Mucosa of descending colon (tissue), 3 donors: ENCODE data around the gene ACADVL. TPM values are rescaled to one million over a fixed set of nuclear protein-coding genes. Genes with fewer than 3 reads are reported as not detected.
"Not testable (repeated sequence)": the region's sequence is repeated elsewhere in the genome, so short reads cannot be mapped to it uniquely, and the experiment has no call there.

Experiments
- ATAC-seq: fragments of 200-7000 bp; cut with Tn5 transposase; one replicate; pipeline ENCODE4 v1.9.1; 2020; ENCODE audit warnings: mild to moderate bottlenecking, moderate library complexity
- DNase-seq, 3 donors: peaks; one replicate each; pipeline ENCODE4 v3.0.0-alpha.2; 2020
- H3K36me3 ChIP-seq: fragments of 200-600 bp; one replicate; pipeline ENCODE4 v1.8.0; 2021; ENCODE audit warnings: low read depth, mild to moderate bottlenecking
- H3K4me1 ChIP-seq: fragments of 200-600 bp; one replicate; pipeline ENCODE4 v1.8.0; 2021; ENCODE audit warnings: low read depth, mild to moderate bottlenecking
- H3K4me3 ChIP-seq: fragments of 200-600 bp; one replicate; pipeline ENCODE4 v1.8.0; 2021; ENCODE audit warnings: mild to moderate bottlenecking
- H3K9me3 ChIP-seq: fragments of 200-600 bp; one replicate; pipeline ENCODE4 v1.8.0; 2021; ENCODE audit warnings: mild to moderate bottlenecking
- CTCF ChIP-seq: fragments of 200-600 bp; IDR thresholded peaks from one replicate; pipeline ENCODE4 v1.8.0; 2022; ENCODE audit warnings: antibody characterized with exemption, mild to moderate bottlenecking
- intact Hi-C, 2 donors: fragments of 100-400 bp; cut with DNase I in 1 of 2; cut with micrococcal nuclease in 1 of 2; formaldehyde crosslinking; loops; one replicate each; pipeline versions ENCODE4 v1.11.0 to v1.11.1; 2022; cut with DNase I, micrococcal nuclease
- long read RNA-seq, 2 donors: library from polyadenylated mRNA; unstranded; transcript quantifications; one replicate each; pipeline ENCODE4 v2.0.0, GENCODE V29; 2019 to 2021
- total RNA-seq, 3 donors: library from RNA; stranded (reverse); fragmentation: NEBNext Ultra II Directional in 2 of 3; extraction: Animal tissue kit (Norgen Biotek cat#: 25700) in 2 of 3; gene quantifications; one replicate each; pipeline versions ENCODE4 v1.2.1 to v1.2.4, GENCODE V29; 2021 to 2023
- donor health status: DM: no; HTN: no; CAD: no; lungs with moderate emphysema.
- donor health status: DM: no; HTN: no; CAD: no.
- donor health status: DM: no; HTN: yes; CAD: no.

Gene ACADVL
- 1,000 to 10,000 TPM in 1 of 3 donors, 100 to 1,000 TPM in 2; 729 to 1,007 (median 804) TPM for total RNA-seq
- long read RNA-seq, donor 1, transcript ACADVL-201 (19 exons, 2,352 nt) = minor isoform, 14 of 859 reads
- long read RNA-seq, donor 1, transcript ACADVL-203 (20 exons, 2,323 nt) = major isoform, 389 of 859 reads
- long read RNA-seq, donor 1, partial matches to known transcripts = 228 of 859 reads
- long read RNA-seq, donor 1, other reads (novel, unspliced or antisense) = 212 of 859 reads
- long read RNA-seq, donor 2, transcript ACADVL-201 (19 exons, 2,352 nt) = minor isoform, 8 of 347 reads
- long read RNA-seq, donor 2, transcript ACADVL-203 (20 exons, 2,323 nt) = major isoform, 210 of 347 reads
- long read RNA-seq, donor 2, partial matches to known transcripts = 35 of 347 reads
- long read RNA-seq, donor 2, other reads (novel, unspliced or antisense) = 92 of 347 reads

GRCh38 chr17:7219812-7220592 is at the start of gene ACADVL, which contains the start of gene DLG4:
TSS of gene ACADVL (plus strand) at chr17:7219938. CDS start at chr17:7219985, 47 bp downstream.
TSS of gene DLG4 (minus strand) at chr17:7219836.
- peak; percentile 89 to 93 (median 90) for DNase-seq
- H3K4me1 ChIP-seq = peaks cover 39% of the 10 kb centered on the region
- H3K36me3 ChIP-seq = peaks cover 8% of the 10 kb centered on the region
- intact Hi-C loops = no loop called here
- TF ChIP-seq CTCF = no peak
- no peaks in the 10 kb centered on the region for H3K9me3 ChIP-seq
- peak within 1 kb of the TSS; percentile 94 for H3K4me3 ChIP-seq
- ATAC-seq = peak; percentile 82

GRCh38 chr17:7172522-7173191 is 47.1 kb upstream of the ACADVL start:
- H3K36me3 ChIP-seq, H3K9me3 ChIP-seq, H3K4me3 ChIP-seq, intact Hi-C loops, DNase-seq, H3K4me1 ChIP-seq, ATAC-seq: not testable (repeated sequence)

GRCh38 chr17:7173687-7174602 is 45.8 kb upstream of the ACADVL start:
- Histone ChIP-seq H3K4me1 (peaks cover 10% of the 10 kb centered on the region), H3K4me3 (no peak overlapping the region), H3K9me3 (peaks cover 2% of the 10 kb centered on the region), H3K36me3 (no peaks in the 10 kb centered on the region)
- ATAC-seq (peak; percentile 64), DNase-seq (peak; percentile 66 to 73 (median 72))
- intact Hi-C loops = no loop called here
- TF ChIP-seq CTCF = no peak

GRCh38 chr17:7174603-7175326 is 45.0 kb upstream of the ACADVL start:
- ATAC-seq = no peak
- H3K9me3 ChIP-seq = no peaks in the 10 kb centered on the region
- no peaks in the 10 kb centered on the region for H3K36me3 ChIP-seq
- H3K4me1 ChIP-seq = peaks cover 10% of the 10 kb centered on the region
- no peak for DNase-seq
- no peak overlapping the region for H3K4me3 ChIP-seq
- TF ChIP-seq CTCF = no peak
- intact Hi-C loops = no loop called here

GRCh38 chr17:7175330-7175733 is 44.4 kb upstream of the ACADVL start:
- H3K4me3 ChIP-seq = no peak overlapping the region
- H3K4me1 ChIP-seq = peaks cover 10% of the 10 kb centered on the region
- DNase-seq = no peak
- no peak for ATAC-seq
- no peak for TF ChIP-seq CTCF
- no peaks in the 10 kb centered on the region for H3K9me3 ChIP-seq
- intact Hi-C loops = no loop called here
- no peaks in the 10 kb centered on the region for H3K36me3 ChIP-seq
